ENCODE results near the gene MAPK10. TPM values are rescaled to one million over a fixed set of nuclear protein-coding genes. Genes with fewer than 3 reads are reported as not detected.
"Not testable (repeated sequence)": the region's sequence is repeated elsewhere in the genome, so short reads cannot be mapped to it uniquely, and the experiment has no call there.

MAPK10 gene
- total RNA-seq, 1 donor from 2014 or later: 38.9 TPM

DNA sequence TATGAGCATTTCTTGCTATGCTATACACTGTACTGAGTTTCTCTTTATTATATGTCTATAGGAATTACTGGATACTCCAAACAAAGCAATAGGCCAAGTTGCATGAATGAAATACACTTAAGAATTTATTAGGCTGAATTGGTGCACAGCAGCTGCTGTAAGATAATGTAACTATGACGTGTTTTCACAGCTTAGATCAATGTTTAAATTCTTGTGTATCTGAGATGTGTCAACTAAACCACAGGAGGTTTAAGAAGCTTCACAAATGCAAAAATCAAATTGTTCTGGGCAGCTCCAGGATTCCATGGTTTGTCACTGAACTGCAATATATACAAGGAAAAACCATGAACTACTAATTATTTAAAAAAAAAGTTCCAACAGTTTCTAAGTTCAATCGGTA lies 156.7 kb downstream of the MAPK10 start:
- no peak for DNase-seq (ENCODE audit: low spot score)

DNA sequence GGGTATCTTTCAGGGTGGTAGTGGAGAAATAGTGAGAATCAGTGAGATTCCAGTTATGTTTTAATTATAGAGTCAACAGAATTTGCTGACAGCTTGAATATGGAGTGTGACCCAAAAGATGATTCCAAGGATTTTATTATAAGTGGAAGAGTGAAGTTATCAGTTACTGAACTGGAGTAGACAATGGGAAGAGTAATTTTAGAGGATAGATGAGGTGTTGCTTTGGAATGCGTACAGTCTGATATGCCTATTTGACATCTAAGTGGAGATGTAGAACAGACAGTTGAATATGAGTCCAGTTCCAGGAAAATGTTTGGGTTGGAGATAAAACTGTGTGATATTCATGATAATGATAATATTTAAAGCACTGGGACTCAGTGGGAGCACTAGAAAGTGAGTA lies 174.2 kb downstream of the MAPK10 start:
- DNase-seq (ENCODE audit: low spot score): no peak

GRCh38 chr4:86184901-86185285 lies 175.0 kb downstream of the MAPK10 start:
- no peak for DNase-seq (ENCODE audit: low spot score)

GRCh38 chr4:86184216-86184900 lies 175.5 kb downstream of the MAPK10 start:
- no peak for DNase-seq (ENCODE audit: low spot score)

DNA sequence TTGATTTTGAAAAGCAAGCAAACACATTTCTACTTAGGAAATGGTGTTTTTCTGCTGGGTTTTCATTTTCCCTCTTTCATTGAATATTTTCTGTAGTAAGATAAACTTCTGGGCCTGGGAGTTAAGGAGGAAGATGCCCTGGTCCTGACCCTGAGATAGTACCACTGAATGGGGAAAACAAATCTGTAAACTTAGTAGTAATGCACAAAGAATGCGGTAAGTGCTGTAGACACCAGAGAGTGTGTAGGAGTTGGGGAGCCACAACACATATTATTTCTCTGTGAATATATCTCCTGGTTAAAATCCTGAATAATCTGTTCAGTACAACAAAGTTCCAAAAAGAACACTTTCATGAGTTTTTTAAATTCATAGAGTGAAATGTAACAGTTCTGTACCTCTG lies 178.3 kb downstream of the MAPK10 start:
- DNase-seq (ENCODE audit: low spot score): no peak

DNA sequence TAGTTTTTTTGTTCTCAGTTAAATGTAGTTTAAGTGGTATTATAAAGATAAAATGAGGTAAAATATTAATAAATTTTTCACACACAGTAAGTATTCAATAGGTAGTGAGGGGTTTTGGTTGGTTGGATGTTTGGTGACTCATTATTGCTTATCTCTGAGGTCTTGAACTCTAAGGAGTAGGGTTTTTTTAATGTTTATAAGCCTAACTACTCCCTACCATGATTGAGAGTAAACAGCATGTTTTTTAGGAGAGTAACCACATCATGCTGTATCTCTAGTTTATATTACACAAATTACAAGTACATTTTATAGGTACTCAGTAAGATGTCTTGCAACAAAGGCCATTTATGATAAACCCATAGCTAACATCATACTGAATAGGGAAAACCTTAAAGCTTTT lies 181.6 kb downstream of the MAPK10 start:
- DNase-seq (ENCODE audit: low spot score): no peak

- DNase-seq (ENCODE audit: low spot score): no peak
These were observed 185.3 kb downstream of the MAPK10 start for GRCh38 chr4:86174506-86174905.

GRCh38 chr4:86168335-86168734 lies 191.5 kb downstream of the MAPK10 start:
- DNase-seq (ENCODE audit: low spot score): not testable (repeated sequence)

DNA sequence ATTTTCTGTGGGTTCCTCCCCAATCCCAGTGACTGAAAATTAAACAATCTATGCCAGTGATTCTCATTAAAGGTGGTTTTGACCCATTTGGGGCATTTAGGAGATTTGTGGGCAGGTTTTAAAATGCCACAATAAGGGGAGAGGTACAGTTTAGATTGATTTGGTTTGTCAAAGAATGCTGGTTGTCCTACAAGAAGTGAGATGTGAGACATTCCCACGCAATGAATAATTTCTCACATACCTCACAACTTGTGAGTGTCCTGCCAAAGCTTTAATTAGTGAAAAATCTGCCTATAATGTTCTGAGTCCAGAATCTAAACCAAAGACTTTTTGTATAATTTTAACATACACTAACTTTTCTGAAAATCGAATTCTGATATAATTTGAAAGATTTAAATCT lies 199.4 kb downstream of the MAPK10 start:
- no peak for DNase-seq (ENCODE audit: low spot score)

GRCh38 chr4:86159216-86159615 lies 200.6 kb downstream of the MAPK10 start:
- no peak for DNase-seq (ENCODE audit: low spot score)

GRCh38 chr4:86156531-86156930 lies 203.3 kb downstream of the MAPK10 start:
- DNase-seq (ENCODE audit: low spot score): no peak

GRCh38 chr4:86155766-86156165 lies 204.1 kb downstream of the MAPK10 start:
- no peak for DNase-seq (ENCODE audit: low spot score)

GRCh38 chr4:86152454-86152853 lies 207.4 kb downstream of the MAPK10 start:
- DNase-seq (ENCODE audit: low spot score): no peak

DNA sequence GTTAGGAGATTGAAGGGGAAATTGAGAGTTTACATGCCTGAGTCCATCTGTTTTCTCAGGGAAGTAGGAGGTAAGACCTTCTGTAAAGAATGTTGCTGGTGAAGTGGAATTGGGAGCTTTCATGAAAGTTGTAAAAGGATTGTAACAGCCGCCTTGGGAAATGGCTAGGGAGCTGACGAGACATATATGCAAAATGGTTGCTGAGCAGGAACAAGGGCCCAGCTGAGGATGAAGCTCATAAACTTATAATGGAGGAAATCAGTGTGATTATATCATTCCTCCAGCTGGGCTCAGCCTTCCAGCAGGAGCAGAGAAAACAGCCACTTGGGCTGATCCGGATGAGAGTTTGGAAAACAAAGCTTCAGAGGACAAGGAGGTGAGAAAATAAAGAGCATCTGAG lies 208.7 kb downstream of the MAPK10 start:
- DNase-seq (ENCODE audit: low spot score): no peak

DNA sequence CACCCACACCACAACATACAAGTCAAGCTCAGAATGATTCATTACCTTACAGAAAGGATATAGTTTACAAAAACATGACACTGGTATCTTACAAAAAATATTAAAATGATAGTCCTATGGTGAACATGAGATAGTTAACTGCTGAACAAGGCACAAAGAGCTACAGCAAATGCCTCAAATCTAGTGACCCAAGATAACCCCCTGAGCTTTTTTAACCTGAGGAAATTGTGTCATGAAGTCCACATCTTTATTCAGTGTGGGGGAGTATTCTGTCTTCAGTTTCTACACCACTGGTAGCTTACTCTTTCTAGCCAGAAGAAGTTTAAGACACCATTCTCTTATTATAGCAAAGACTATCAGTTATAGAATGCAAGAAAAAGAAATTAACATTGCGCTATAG lies 218.7 kb downstream of the MAPK10 start:
- DNase-seq (ENCODE audit: low spot score): no peak

- DNase-seq (ENCODE audit: low spot score): no peak
These were observed 227.4 kb downstream of the MAPK10 start for GRCh38 chr4:86132468-86132867.

DNA sequence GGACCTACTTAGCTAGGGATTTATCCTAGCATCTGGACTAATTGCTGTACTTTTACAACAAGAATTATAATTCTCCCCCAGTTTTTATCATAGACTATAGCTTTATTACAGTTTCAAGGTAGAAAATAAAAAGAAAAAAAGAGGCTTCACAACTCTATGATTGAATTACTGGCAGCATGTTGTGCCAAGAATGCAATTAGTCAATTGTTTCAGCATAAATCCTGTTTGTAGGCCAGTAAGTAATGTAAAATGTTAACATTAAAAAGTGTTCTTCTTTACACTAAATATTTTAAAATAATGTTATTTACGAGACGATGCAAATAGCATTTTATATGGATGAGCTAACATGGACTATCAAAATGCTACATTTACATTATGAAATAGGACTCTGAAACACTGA lies 228.4 kb downstream of the MAPK10 start:
- DNase-seq (ENCODE audit: low spot score): no peak

DNA sequence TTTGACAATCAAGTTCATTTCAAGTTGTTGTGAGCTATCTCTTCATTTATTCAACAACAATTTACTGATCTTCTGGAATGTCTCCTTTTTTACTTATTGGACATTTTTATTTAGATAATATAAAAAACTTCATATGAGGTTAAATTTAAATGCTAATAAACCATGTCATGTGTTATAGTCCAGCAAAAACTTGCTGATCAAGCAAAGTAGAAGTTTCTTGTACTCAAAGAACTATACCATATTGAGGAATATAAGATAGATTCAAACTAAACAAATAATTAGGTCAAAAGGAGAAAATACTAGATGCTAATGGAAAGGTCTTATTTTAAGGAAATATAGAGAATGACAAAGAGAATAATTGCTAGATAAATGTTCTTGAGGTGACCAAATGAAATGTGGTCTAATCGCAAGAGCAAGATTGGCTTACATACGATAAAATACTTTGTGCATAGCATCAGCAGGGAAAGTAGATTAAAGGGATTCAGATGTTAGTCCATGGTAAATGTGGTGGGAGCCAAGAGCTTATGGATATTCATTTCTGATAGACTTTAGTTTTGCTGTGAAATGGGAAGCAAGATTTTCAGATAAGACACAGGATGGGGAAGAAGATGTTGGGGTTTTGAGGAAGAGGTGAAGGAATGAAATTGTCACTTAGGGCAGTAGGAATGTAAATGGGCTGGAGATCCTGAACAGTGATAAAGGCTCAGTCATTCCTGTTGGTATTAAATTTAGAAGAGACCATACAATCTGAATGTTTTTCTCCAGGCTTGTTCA lies 229.5 kb downstream of the MAPK10 start:
- no peak for DNase-seq (ENCODE audit: low spot score)

GRCh38 chr4:86129546-86129945 lies 230.3 kb downstream of the MAPK10 start:
- no peak for DNase-seq (ENCODE audit: low spot score)

- DNase-seq (ENCODE audit: low spot score): no peak
These were observed 237.4 kb downstream of the MAPK10 start for GRCh38 chr4:86122404-86122803.

DNA sequence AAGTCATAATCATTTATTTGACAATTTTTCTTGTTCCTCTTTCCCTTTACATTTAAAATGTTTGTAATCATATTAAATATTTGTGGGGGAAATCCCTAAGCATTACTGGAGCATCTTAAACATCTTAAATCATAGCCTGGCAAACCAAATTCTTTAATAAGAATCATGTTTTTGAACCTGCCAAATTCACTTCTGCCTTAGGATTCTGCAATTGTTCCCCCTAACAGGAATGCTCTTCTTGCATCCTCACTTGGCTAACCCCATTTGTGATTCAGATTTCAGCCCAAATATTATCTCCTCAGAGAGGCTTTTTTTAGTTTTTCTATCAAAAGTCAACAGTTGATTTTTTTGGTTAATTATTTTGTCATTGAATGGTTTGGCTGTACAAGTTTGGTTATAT lies 241.1 kb downstream of the MAPK10 start:
- DNase-seq (ENCODE audit: low spot score): no peak

GRCh38 chr4:86117705-86118302 lies 242.0 kb downstream of the MAPK10 start:
- no peak for DNase-seq (ENCODE audit: low spot score)

GRCh38 chr4:86114563-86114962 lies 245.3 kb downstream of the MAPK10 start:
- no peak for DNase-seq (ENCODE audit: low spot score)

All from mesenteric fat pad (tissue), 1 donor.